Karpas-422 (cell line): ENCODE data around the gene IKZF3. TPM values are rescaled to one million over a fixed set of nuclear protein-coding genes. Genes with fewer than 3 reads are reported as not detected.

Experiments
- DNase-seq: peaks from one replicate; pipeline ENCODE4 v3.0.0-alpha.2; 2015
- H2AFZ ChIP-seq: fragments of 200-600 bp; sonication (generic); 2 replicates; pipeline ENCODE4 v1.6.1; 2014; ENCODE audit warnings: antibody characterized with exemption, low read length, mixed read lengths
- H3K27ac ChIP-seq: fragments of 200-600 bp; sonication (generic); 2 replicates; pipeline ENCODE4 v1.5.1; 2014; ENCODE audit warnings: mild to moderate bottlenecking, low read length, moderate library complexity
- H3K27me3 ChIP-seq: fragments of 200-600 bp; sonication (generic); 2 replicates; pipeline ENCODE4 v1.6.1; 2014; ENCODE audit warnings: low read length, mixed read lengths
- H3K36me3 ChIP-seq: fragments of 200-600 bp; sonication (generic); 2 replicates; pipeline ENCODE4 v1.6.1; 2014; ENCODE audit warnings: low read length, mixed read lengths; ENCODE audit not compliant: insufficient read depth
- H3K4me1 ChIP-seq: fragments of 200-600 bp; sonication (generic); 2 replicates; pipeline ENCODE4 v1.6.1; 2014; ENCODE audit warnings: mild to moderate bottlenecking, low read length, mixed read lengths
- H3K4me2 ChIP-seq: fragments of 200-600 bp; sonication (generic); 2 replicates; pipeline ENCODE4 v1.6.1; 2014; ENCODE audit warnings: low read length, low read depth, mild to moderate bottlenecking; ENCODE audit not compliant: poor library complexity, severe bottlenecking
- H3K4me3 ChIP-seq: fragments of 200-600 bp; sonication (generic); 2 replicates; pipeline ENCODE4 v1.5.1; 2014; ENCODE audit warnings: mild to moderate bottlenecking, antibody characterized with exemption, low read length, mixed read lengths
- H3K79me2 ChIP-seq: fragments of 200-600 bp; sonication (generic); 2 replicates; pipeline ENCODE4 v1.6.1; 2014; ENCODE audit warnings: mild to moderate bottlenecking, low read length, mixed read lengths
- H3K9ac ChIP-seq: fragments of 200-600 bp; sonication (generic); 2 replicates; pipeline ENCODE4 v1.6.0; 2014; ENCODE audit warnings: low read length
- H3K9me2 ChIP-seq: fragments of 200-600 bp; sonication (generic), shearing (Covaris generic); replicated peaks from 2 replicates; pipeline ENCODE4 v1.6.0; 2014; ENCODE audit warnings: mild to moderate bottlenecking, low read length, moderate library complexity; ENCODE audit not compliant: insufficient read depth
- H3K9me3 ChIP-seq: fragments of 300-700, 200-600 bp; sonication (generic); 2 replicates; pipeline ENCODE4 v1.6.1; 2014; ENCODE audit warnings: low read length, mixed read lengths
- H4K20me1 ChIP-seq: fragments of 200-600 bp; sonication (generic); 2 replicates; pipeline ENCODE4 v1.6.1; 2014; ENCODE audit warnings: mild to moderate bottlenecking, antibody characterized with exemption, low read length, low read depth; ENCODE audit not compliant: insufficient read depth
- total RNA-seq: library from RNA; depleted of rRNA; stranded (reverse); fragments of >200 nt; shearing (Covaris generic); gene quantifications from 2 replicates; pipeline ENCODE4 v1.2.3, GENCODE V29; 2014; ENCODE audit warnings: low replicate concordance

Gene IKZF3
- total RNA-seq, 1 experiment from 2014 or later, result 137 TPM

DNA sequence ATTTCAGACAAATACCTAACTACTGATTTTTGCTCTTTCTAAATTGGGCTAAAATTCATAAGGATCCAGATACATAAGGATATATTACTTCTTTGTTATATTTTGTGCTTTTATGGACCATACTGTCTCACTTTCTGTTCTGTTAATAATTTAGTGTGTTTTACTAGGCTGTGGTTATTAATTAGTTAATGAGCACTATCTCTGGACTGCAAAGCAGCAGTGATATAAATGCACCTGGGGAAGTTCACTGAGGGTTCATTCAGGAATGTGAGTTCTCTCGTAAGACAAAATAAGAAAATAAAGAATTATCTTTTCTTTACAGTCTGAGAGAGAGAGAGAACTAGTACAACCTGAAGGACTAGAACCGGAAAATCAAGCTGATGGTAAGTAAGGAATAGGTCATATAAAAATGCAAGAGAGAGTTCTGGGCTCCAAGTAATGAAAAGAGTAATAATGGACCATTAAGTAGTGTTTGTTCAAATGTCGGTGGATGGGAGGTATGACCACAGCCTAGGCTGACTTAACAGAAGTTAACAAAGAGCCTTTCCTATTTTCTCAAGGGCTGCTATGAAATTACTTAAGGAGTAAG is 55.6 kb downstream of the IKZF3 start:
- H3K9me2 ChIP-seq, result no peaks in the 10 kb centered on the region
- no peaks in the 10 kb centered on the region for H4K20me1 ChIP-seq
- no peaks in the 10 kb centered on the region for H3K27me3 ChIP-seq
- no peak overlapping the region for H3K9ac ChIP-seq
- no peak overlapping the region for H3K4me3 ChIP-seq
- peak overlapping the region; percentile 59 for H3K27ac ChIP-seq
- DNase-seq, result no peak
- peaks cover 51% of the 10 kb centered on the region for H3K36me3 ChIP-seq
- H2AFZ ChIP-seq, result no peak overlapping the region
- H3K4me2 ChIP-seq, result no peak overlapping the region
- no peaks in the 10 kb centered on the region for H3K9me3 ChIP-seq
- H3K79me2 ChIP-seq, result peaks cover 68% of the 10 kb centered on the region
- H3K4me1 ChIP-seq, result peaks cover 56% of the 10 kb centered on the region

DNA sequence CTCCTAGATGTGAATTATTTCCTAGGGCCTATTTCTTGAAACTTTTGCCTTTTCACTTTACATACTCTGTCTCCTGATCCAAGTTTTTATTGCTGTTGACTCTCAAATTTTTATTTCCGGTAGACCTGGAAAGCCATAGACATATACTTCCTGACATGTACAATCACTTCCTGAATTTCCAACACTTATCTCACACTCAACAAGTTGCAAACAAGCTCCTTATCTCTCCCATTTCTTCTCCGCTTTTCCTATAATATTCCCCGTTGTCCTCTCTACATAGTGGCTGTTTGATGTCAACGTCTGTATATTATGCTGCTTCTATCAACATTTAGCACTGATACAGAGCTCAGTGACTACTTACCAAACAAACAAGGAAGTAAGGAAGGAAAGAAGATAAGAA is 59.3 kb downstream of the IKZF3 start:
- Histone ChIP-seq H3K9me3 (no peaks in the 10 kb centered on the region), H3K9ac (no peak overlapping the region), H4K20me1 (no peaks in the 10 kb centered on the region), H3K9me2 (no peaks in the 10 kb centered on the region), H3K27ac (peak overlapping the region; percentile 72), H3K4me2 (no peak overlapping the region), H3K36me3 (peaks cover 20% of the 10 kb centered on the region; the same call in 1 of the 2 replicates), H3K27me3 (no peaks in the 10 kb centered on the region), H3K4me3 (no peak overlapping the region), H2AFZ (no peak overlapping the region), H3K4me1 (peaks cover 87% of the 10 kb centered on the region), H3K79me2 (peaks cover 63% of the 10 kb centered on the region)
- no peak for DNase-seq

DNA sequence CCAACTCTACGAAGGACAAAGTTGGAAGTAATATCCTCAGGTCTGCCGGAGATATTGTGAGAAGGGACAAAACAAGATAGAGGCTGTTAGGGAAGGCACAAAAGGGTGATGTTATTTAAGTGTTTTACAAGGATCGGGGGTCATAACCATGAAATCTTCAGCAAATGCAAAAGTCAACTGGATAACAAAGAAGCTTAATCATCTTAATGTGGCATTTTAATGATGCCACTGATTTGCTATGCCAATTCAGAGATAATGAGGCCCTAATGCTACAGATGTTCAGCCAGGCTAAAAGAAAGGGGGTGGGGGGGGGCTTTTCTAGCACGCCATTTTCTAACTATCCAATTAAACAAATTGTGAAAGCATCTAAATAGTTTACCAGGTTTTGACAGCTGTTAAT is 63.1 kb downstream of the IKZF3 start:
- Histone ChIP-seq H3K9me2 (no peaks in the 10 kb centered on the region), H3K9me3 (no peaks in the 10 kb centered on the region), H3K4me1 (peaks cover 82% of the 10 kb centered on the region), H3K4me3 (peak overlapping the region; percentile 14; the same call in 1 of the 2 replicates), H2AFZ (no peak overlapping the region), H3K79me2 (peaks cover 55% of the 10 kb centered on the region), H3K9ac (peak overlapping the region; percentile 46), H3K27ac (peak overlapping the region; percentile 95), H3K4me2 (peak overlapping the region; percentile 60), H3K36me3 (peaks cover under 1% of the 10 kb centered on the region; the same call in 1 of the 2 replicates), H4K20me1 (no peaks in the 10 kb centered on the region), H3K27me3 (no peaks in the 10 kb centered on the region)
- DNase-seq, result peak; percentile 56

DNA sequence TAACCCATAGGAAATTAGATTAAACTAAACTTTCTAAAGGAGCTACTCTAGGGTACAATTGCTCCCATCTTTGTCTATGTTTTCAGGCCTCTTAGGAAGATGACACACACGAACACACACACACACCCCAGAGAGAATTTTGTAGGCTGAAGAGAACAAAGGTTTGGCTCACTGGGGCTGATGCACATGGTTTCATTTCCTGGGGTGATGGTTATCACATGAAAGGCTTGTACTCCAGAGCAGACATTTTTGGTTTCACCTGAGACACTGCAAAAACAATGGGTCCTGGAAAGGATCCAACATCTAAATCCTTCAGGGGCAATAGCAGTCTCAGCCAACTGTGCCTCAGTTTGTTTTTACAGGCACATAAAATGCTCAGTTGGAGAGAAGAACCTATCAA is 63.6 kb downstream of the IKZF3 start:
- Histone ChIP-seq H3K9me2 (no peaks in the 10 kb centered on the region), H3K27ac (peak overlapping the region; percentile 95), H3K4me3 (peak overlapping the region; percentile 14; the same call in 1 of the 2 replicates), H4K20me1 (no peaks in the 10 kb centered on the region), H3K4me2 (peak overlapping the region; percentile 60), H3K4me1 (peaks cover 82% of the 10 kb centered on the region), H3K79me2 (peaks cover 49% of the 10 kb centered on the region), H2AFZ (no peak overlapping the region), H3K9ac (peak overlapping the region; percentile 46), H3K9me3 (no peaks in the 10 kb centered on the region), H3K36me3 (no peaks in the 10 kb centered on the region; the same call in 1 of the 2 replicates), H3K27me3 (no peaks in the 10 kb centered on the region)
- DNase-seq, result peak; percentile 75

DNA sequence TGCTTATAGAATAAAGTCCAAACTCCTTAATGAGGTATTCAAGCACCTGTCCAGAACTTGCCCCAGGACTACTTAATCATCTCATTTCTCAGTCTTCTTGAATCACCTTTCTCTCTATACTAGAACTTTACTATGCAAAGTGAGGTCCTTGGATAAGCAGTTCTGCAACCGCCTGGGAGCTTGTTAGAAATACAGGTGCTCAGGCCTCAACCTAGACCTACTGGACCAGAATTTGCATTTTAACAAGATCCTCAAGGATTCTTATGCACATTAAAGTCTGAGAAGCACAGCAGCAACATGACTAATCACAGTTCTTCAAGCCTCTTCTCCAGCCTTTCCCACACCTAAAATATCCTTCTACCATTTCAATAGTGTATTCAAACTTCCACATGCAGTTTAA is 64.7 kb downstream of the IKZF3 start:
- Histone ChIP-seq H3K9me3 (no peaks in the 10 kb centered on the region), H3K9me2 (no peaks in the 10 kb centered on the region), H3K27me3 (no peaks in the 10 kb centered on the region), H3K27ac (peak overlapping the region; percentile 95), H3K9ac (peak overlapping the region; percentile 46), H3K4me3 (peak overlapping the region; percentile 28), H2AFZ (no peak overlapping the region), H3K36me3 (no peaks in the 10 kb centered on the region), H3K79me2 (peaks cover 44% of the 10 kb centered on the region), H3K4me2 (peak overlapping the region; percentile 60), H4K20me1 (no peaks in the 10 kb centered on the region), H3K4me1 (peaks cover 86% of the 10 kb centered on the region)
- peak; percentile 77 for DNase-seq

DNA sequence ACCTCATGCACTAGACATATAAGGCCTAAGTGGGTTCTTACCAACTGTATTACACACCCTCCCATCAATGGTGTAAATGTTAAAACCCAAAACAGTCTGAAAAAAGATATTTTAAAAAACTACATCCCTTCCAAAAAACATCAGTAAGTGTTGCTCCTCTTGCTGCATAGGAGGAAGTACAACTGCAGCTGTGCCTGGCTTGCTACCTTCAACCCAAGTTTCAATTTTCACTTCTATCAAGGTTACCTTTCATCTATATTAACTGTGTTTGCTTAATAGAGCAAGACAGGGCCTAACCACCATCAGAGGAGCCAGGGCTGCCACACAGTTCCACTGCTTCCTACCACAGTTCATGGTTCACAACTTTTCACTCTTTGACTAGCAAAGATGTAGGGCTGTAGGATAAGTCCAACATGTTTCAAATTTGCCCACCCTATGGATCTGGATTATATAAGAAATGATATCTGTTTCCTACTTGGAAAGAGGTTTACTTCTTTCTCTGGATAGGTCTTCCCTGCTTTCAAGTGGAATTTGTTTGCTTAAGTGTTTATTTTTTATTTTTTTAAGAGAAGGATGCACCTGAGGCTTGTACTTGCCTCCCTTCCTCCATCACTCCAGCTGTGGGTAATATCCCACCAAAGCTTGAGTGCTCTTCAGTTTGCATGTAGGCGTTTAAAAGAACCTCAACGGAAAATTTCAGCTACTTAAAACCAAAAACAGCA is 69.7 kb downstream of the IKZF3 start:
- Histone ChIP-seq H3K36me3 (peaks cover 32% of the 10 kb centered on the region), H4K20me1 (no peaks in the 10 kb centered on the region), H3K27me3 (no peaks in the 10 kb centered on the region), H3K9me3 (no peaks in the 10 kb centered on the region), H3K9ac (peak overlapping the region; percentile 62), H3K4me1 (peaks cover 66% of the 10 kb centered on the region), H3K4me3 (peak overlapping the region; percentile 17), H3K4me2 (peak overlapping the region; percentile 60), H3K9me2 (no peaks in the 10 kb centered on the region), H3K79me2 (peaks cover 53% of the 10 kb centered on the region), H2AFZ (no peak overlapping the region), H3K27ac (peak overlapping the region; percentile 97)
- peak; percentile 86 for DNase-seq

DNA sequence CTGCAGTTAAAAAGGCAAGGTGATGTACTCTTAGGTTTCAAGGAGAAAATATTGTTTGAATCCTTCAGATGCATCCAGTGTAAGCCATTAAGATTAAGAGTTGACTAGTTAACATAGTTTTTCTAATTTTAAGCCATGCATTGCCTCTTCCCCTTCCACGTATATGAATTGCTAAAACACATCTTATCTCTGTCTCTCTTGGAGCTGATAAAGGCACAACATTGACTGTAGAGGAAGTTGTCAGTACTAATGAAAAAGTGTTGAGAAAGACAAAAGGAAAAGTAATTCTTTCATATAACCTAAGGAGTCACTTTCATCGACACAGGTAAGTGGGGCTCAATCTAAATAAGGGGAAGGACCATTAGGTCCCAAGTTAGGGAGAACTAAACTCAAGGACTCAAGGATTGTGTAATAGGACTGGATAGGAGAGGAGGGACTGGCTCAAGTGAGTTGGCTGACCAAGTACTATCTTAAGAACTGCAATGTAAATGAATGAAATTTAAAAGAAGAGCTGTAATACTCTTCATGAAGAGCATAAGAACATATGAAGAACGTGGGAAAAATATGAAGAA is 70.7 kb downstream of the IKZF3 start:
- DNase-seq, result no peak
- 0 out of 2 replicates have a peak overlapping the region, but pooled peaks have one; percentile 1 for H3K4me3 ChIP-seq
- no peaks in the 10 kb centered on the region for H3K27me3 ChIP-seq
- peaks cover 36% of the 10 kb centered on the region for H3K36me3 ChIP-seq
- peak overlapping the region; percentile 60 for H3K4me2 ChIP-seq
- H4K20me1 ChIP-seq, result no peaks in the 10 kb centered on the region
- H3K9me2 ChIP-seq, result no peaks in the 10 kb centered on the region
- peak overlapping the region; percentile 97 for H3K27ac ChIP-seq
- no peaks in the 10 kb centered on the region for H3K9me3 ChIP-seq
- peaks cover 48% of the 10 kb centered on the region for H3K79me2 ChIP-seq
- peaks cover 62% of the 10 kb centered on the region for H3K4me1 ChIP-seq
- peak overlapping the region; percentile 62 for H3K9ac ChIP-seq
- H2AFZ ChIP-seq, result no peak overlapping the region

DNA sequence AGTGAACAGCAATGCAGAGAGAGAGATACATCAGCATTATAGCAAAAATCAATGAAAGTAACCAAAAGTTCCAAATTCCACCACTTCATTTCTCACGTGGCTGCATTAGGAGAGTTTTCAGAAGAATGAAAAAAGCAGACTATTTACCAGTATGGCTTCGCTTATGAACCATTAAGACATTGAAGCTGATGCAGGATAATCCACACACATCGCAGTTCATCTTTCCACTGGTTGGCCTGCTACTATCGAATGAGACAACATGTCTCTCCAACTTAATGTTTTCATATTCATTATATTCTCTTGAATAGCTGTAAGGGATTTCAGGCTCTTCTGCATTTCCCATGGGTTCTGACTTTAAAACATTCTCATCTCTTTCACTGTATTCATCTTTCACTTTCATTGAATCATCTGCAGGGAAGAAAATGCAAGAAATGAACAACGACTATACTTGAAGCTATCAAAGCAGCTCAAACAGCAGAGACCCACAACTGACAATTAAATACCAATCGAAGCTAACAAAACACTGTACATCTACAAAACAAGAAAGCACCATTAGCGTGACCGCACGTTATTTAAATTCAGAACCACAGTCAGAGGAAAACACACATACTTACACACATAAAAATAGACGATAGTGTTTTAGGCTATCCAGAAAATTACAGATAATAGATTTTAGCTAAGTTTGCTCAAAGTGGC is 71.4 kb downstream of the IKZF3 start:
- H3K27ac ChIP-seq, result peak overlapping the region; percentile 97
- H3K36me3 ChIP-seq, result peaks cover 43% of the 10 kb centered on the region
- H3K9ac ChIP-seq, result peak overlapping the region; percentile 62
- H3K9me3 ChIP-seq, result no peaks in the 10 kb centered on the region
- no peaks in the 10 kb centered on the region for H3K27me3 ChIP-seq
- DNase-seq, result no peak
- H3K79me2 ChIP-seq, result peaks cover 48% of the 10 kb centered on the region
- no peaks in the 10 kb centered on the region for H3K9me2 ChIP-seq
- H2AFZ ChIP-seq, result no peak overlapping the region
- peaks cover 62% of the 10 kb centered on the region for H3K4me1 ChIP-seq
- peak overlapping the region; percentile 60 for H3K4me2 ChIP-seq
- H3K4me3 ChIP-seq, result no peak overlapping the region
- no peaks in the 10 kb centered on the region for H4K20me1 ChIP-seq
